Gastrocnemius medialis (tissue), 4 donors: ENCODE results near the gene HMMR. TPM values are rescaled to one million over a fixed set of nuclear protein-coding genes. Genes with fewer than 3 reads are reported as not detected.
"Not testable (repeated sequence)": the region's sequence is repeated elsewhere in the genome, so short reads cannot be mapped to it uniquely, and the experiment has no call there.

Experiments
- ATAC-seq, 2 donors: fragments of 150-250 bp; one replicate each; pipeline ENCODE4 v1.9.1; 2016
- DNase-seq, 2 donors: peaks; one replicate each; pipeline ENCODE4 v3.0.0-alpha.2; 2019
- H3K27ac ChIP-seq, 4 donors: fragments of 200-600 bp; sonication (generic); 1 replicate in 1 of 4; 2 replicates in 3 of 4; pipeline ENCODE4 v1.5.1; 2016 to 2018; ENCODE audit warnings: mild to moderate bottlenecking in 2 of 4, moderate library complexity in 1 of 4
- H3K27me3 ChIP-seq, 3 donors: fragments of 200-600 bp; sonication (generic) in 2 of 3; 1 replicate in 1 of 3; 2 replicates in 2 of 3; pipeline versions ENCODE4 v1.5.1 to v1.6.0; 2016 to 2019; ENCODE audit warnings: mild to moderate bottlenecking in 1 of 3, moderate library complexity in 1 of 3
- H3K36me3 ChIP-seq, 2 donors: fragments of 200-600 bp; sonication (generic) in 1 of 2; one replicate each; pipeline ENCODE4 v1.5.1; 2017 to 2018
- H3K4me1 ChIP-seq, 2 donors: fragments of 200-600 bp; sonication (generic) in 1 of 2; one replicate each; pipeline ENCODE4 v1.5.1; 2016 to 2017; ENCODE audit warnings: mild to moderate bottlenecking in 2 of 2
- H3K4me3 ChIP-seq, 4 donors: fragments of 200-600 bp; sonication (generic) in 3 of 4; 1 replicate in 1 of 4; 2 replicates in 3 of 4; pipeline ENCODE4 v1.5.1; 2016 to 2019; ENCODE audit warnings: mild to moderate bottlenecking in 2 of 4
- H3K9me3 ChIP-seq, 3 donors: fragments of 200-600 bp; sonication (generic) in 2 of 3; 1 replicate in 1 of 3; 2 replicates in 2 of 3; pipeline ENCODE4 v1.5.1; 2016 to 2019
- POLR2A ChIP-seq, 2 donors: fragments of 450-650 bp; IDR thresholded peaks; one replicate each; pipeline ENCODE4 v1.6.1; 2017; ENCODE audit warnings: antibody characterized with exemption in 2 of 2, mild to moderate bottlenecking in 2 of 2, moderate library complexity in 2 of 2
- in situ Hi-C, 4 donors: fragments of 200-750 bp; cut with MboI; loops; one replicate each; pipeline versions ENCODE4 v1.15.0 to v1.8.0; 2017; ENCODE audit warnings: low sequenced_read_pairs in 4 of 4
- intact Hi-C: fragments of 100-400 bp; cut with DNase I; formaldehyde crosslinking; loops from one replicate; pipeline ENCODE4 v1.15.1; 2023; ENCODE audit warnings: low total_unique reads
- total RNA-seq, 4 donors: library from RNA; depleted of rRNA; stranded (reverse); fragments of >200 nt; gene quantifications; one replicate each; pipeline versions ENCODE4 v1.1.0 to v1.2.3, GENCODE V29; 2016
- TF ChIP-seq, protein P1 (sequence below), 5 experiments: fragments of 450-650 bp in 3 of 5; fragments of 200-600 bp in 2 of 5; sonication (generic) in 2 of 5; IDR thresholded peaks in 4 of 5; conservative IDR thresholded peaks in 1 of 5; 1 replicate in 4 of 5; 2 replicates in 1 of 5; pipeline ENCODE4 v1.5.1; 2016 to 2019; ENCODE audit warnings: antibody characterized with exemption in 5 of 5, mild to moderate bottlenecking in 3 of 5, moderate library complexity in 3 of 5

Gene HMMR, protein sequence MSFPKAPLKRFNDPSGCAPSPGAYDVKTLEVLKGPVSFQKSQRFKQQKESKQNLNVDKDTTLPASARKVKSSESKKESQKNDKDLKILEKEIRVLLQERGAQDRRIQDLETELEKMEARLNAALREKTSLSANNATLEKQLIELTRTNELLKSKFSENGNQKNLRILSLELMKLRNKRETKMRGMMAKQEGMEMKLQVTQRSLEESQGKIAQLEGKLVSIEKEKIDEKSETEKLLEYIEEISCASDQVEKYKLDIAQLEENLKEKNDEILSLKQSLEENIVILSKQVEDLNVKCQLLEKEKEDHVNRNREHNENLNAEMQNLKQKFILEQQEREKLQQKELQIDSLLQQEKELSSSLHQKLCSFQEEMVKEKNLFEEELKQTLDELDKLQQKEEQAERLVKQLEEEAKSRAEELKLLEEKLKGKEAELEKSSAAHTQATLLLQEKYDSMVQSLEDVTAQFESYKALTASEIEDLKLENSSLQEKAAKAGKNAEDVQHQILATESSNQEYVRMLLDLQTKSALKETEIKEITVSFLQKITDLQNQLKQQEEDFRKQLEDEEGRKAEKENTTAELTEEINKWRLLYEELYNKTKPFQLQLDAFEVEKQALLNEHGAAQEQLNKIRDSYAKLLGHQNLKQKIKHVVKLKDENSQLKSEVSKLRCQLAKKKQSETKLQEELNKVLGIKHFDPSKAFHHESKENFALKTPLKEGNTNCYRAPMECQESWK
- total RNA-seq, result 1 to 10 TPM in 1 of 4 donors, under 1 TPM in 3; 0.12 to 1.3 (median 0.55) TPM

DNA sequence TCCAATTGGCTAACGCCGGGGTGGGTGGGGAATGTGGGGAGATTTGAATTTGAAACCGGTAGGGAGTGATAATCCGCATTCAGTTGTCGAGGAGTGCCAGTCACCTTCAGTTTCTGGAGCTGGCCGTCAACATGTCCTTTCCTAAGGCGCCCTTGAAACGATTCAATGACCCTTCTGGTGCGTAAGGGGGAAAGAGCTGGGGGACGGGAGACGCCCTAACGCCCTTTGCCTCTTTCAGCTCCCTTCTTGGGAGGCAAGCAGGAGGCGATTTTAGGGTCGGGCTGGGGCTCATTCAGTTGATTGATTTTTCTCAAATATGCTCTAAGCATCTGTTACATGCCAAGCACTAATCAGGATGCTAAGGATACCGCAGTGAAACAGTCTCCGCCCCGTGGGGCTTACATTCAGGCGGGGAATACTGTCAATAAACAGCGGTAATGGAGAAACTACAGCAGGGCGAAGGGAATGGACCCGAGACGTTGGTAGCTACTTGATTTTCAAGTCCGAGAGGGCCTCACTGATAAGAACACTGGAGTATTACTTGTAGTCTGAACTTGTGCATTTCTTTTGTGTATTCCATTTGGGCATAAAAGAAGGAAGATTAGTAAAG is at the start of gene HMMR:
Gene HMMR, plus strand, starts transcription at position 71 of the 610 bp plus-strand sequence. Its CDS starts 61 bp downstream, at position 132.
- peaks cover 0 to 4% of the 10 kb centered on the region in 2 donors for H3K36me3 ChIP-seq
- in situ Hi-C loops (no loop called here), intact Hi-C loops (loop anchor here (1.0 kb wide), 2 partner anchors 23 to 45 kb away; partner anchors contain the start of genes CCNG1 and MAT2B)
- no peaks in the 10 kb centered on the region for H3K9me3 ChIP-seq
- no peaks in the 10 kb centered on the region for H3K27me3 ChIP-seq
- TF ChIP-seq POLR2A (IDR thresholded peaks at IDR 0.05), result no peak
- TF ChIP-seq, protein P1, sequence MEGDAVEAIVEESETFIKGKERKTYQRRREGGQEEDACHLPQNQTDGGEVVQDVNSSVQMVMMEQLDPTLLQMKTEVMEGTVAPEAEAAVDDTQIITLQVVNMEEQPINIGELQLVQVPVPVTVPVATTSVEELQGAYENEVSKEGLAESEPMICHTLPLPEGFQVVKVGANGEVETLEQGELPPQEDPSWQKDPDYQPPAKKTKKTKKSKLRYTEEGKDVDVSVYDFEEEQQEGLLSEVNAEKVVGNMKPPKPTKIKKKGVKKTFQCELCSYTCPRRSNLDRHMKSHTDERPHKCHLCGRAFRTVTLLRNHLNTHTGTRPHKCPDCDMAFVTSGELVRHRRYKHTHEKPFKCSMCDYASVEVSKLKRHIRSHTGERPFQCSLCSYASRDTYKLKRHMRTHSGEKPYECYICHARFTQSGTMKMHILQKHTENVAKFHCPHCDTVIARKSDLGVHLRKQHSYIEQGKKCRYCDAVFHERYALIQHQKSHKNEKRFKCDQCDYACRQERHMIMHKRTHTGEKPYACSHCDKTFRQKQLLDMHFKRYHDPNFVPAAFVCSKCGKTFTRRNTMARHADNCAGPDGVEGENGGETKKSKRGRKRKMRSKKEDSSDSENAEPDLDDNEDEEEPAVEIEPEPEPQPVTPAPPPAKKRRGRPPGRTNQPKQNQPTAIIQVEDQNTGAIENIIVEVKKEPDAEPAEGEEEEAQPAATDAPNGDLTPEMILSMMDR (IDR thresholded peaks at IDR 0.05 in 4 of 5, conservative IDR thresholded peaks at IDR 0.05 in 1 of 5), result no peak
- DNase-seq (no peak), ATAC-seq (no peak)
- H3K4me1 ChIP-seq, result peaks cover 26 to 27% of the 10 kb centered on the region in 2 donors
- H3K4me3 ChIP-seq, result peak within 1 kb of the TSS; percentile 63 to 91 (median 76)
- H3K27ac ChIP-seq, result peak within 1 kb of the TSS; percentile 94 to 97 (median 96)

DNA sequence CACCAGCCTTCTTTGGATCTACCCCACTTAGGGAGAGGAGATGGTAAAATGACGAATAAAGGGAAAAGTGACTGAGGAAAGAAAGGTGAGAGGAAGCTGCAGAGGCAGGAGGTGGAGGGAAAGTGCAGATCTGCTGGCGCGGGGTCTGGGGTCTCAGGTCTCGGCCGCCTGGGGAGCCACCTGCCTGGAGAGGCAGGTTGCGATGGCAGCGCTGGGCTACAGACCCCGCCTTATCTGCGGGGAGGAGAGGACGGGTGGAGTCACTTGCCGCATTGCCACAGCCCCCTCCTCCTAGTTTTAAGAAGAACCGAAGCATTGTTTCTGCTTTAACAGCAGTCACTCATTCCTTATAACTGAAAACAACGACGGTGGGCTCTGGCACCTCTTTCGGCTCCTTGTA is 44.8 kb upstream of the HMMR start:
- H3K27me3 ChIP-seq, in situ Hi-C loops, H3K4me3 ChIP-seq, H3K27ac ChIP-seq, H3K9me3 ChIP-seq, ATAC-seq, intact Hi-C loops, H3K36me3 ChIP-seq, DNase-seq, H3K4me1 ChIP-seq: not testable (repeated sequence)

DNA sequence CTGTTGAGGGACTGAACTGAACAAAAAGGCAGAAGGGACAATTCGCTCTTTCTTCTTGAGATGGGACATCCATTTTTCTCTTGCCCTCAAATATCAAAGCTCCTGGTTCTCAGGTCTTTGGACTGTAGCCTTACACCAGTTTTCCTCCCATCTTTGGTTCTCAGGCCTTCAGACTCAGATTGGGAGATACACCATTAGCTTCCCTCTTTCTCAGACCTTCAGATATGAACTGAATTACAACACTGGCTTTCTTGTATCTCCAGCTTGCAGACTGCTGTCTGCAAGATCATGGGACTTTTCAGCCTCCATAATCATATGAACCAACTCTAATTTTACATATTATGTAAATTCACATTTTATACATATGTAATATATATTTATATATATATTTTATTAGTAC is 35.6 kb upstream of the HMMR start:
- DNase-seq (no peak), ATAC-seq (no peak)
- H3K27me3 ChIP-seq, result no peaks in the 10 kb centered on the region
- no peaks in the 10 kb centered on the region for H3K4me1 ChIP-seq
- TF ChIP-seq POLR2A (IDR thresholded peaks at IDR 0.05), result no peak
- TF ChIP-seq, protein P1 (IDR thresholded peaks at IDR 0.05 in 4 of 5, conservative IDR thresholded peaks at IDR 0.05 in 1 of 5), result no peak
- H3K9me3 ChIP-seq, result no peaks in the 10 kb centered on the region
- H3K27ac ChIP-seq, result no peak overlapping the region
- no peak overlapping the region for H3K4me3 ChIP-seq
- intact Hi-C loops, result no loop called here
- in situ Hi-C loops, result no loop called here
- H3K36me3 ChIP-seq, result no peaks in the 10 kb centered on the region

DNA sequence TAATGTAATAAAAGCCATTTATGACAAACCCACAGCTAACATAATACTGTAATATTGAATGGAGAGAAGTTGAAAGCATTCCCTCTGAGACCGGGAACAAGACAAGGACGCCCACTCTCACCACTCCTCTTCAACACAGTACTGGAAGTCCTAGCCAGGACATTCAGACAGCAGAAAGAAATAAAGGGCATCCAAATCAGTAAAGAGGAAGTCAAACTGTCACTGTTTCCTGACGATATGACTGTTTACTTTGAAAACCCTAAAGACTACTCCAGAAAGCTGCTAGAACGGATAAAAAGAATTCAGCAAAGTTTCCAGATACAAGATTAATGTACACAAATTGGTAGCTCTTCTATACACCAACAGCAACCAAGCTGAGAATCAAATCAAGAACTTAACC is 34.3 kb upstream of the HMMR start:
- H3K27ac ChIP-seq, H3K27me3 ChIP-seq, H3K36me3 ChIP-seq, intact Hi-C loops, ATAC-seq, H3K4me3 ChIP-seq, H3K4me1 ChIP-seq, in situ Hi-C loops, H3K9me3 ChIP-seq, DNase-seq: not testable (repeated sequence)

DNA sequence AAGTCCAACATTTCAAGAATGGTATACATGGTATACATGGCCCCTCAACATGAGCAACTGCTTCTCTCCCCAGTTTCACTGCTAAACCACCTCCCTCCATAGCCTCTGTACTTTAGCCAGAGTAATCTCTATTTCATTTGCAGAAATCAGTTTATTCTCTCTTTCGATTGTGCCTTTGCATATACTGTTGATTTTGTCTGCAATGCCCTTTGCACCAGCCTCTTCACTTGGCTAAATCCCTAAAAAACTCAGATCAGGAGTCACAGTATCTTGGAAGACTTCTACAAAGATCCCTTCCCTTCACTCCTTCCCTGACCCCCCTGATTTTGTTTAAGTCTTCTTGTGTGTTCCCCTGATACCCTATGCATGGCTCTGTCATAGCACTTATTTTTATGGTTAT is 27.9 kb upstream of the HMMR start:
- no peaks in the 10 kb centered on the region for H3K9me3 ChIP-seq
- H3K4me1 ChIP-seq, result peaks cover 0 to 4% of the 10 kb centered on the region in 2 donors
- DNase-seq (no peak), ATAC-seq (no peak)
- no peaks in the 10 kb centered on the region for H3K27me3 ChIP-seq
- intact Hi-C loops (no loop called here), in situ Hi-C loops (no loop called here)
- TF ChIP-seq POLR2A (IDR thresholded peaks at IDR 0.05), result no peak
- TF ChIP-seq, protein P1 (IDR thresholded peaks at IDR 0.05 in 4 of 5, conservative IDR thresholded peaks at IDR 0.05 in 1 of 5), result no peak
- H3K36me3 ChIP-seq, result no peaks in the 10 kb centered on the region
- no peak overlapping the region for H3K4me3 ChIP-seq
- H3K27ac ChIP-seq, result no peak overlapping the region
